ENCODE data around the gene SGTA.

GRCh38 chr19:2721570-2722540 is 61.2 kb downstream of the SGTA start:
- TF ChIP-seq CTCF (conservative IDR thresholded peaks at IDR 0.05; ENCODE audit: low read length) (no peak), EZH2phosphoT487 (IDR thresholded peaks at IDR 0.05; ENCODE audit: borderline replicate concordance) (no peak)
